MM.1S (cell line): Measurements from ENCODE around the gene TBL1X.

Experiments
- EZH2 ChIP-seq: fragments of 300-600 bp; sonication (generic); optimal IDR thresholded peaks from 2 replicates; pipeline ENCODE3; 2017; ENCODE audit warnings: low read depth, mild to moderate bottlenecking, antibody characterized with exemption, low read length, mixed read lengths
- EZH2phosphoT487 ChIP-seq: fragments of 300-600 bp; sonication (generic); IDR thresholded peaks from 2 replicates; pipeline ENCODE4 v1.6.1; 2018; ENCODE audit warnings: antibody characterized with exemption, low read length
- TF ChIP-seq, protein P1 (sequence below): fragments of 300-600 bp; sonication (generic); IDR thresholded peaks from 2 replicates; pipeline ENCODE4 v1.5.1; 2016; ENCODE audit warnings: antibody characterized with exemption, low read length, mixed read lengths

DNA sequence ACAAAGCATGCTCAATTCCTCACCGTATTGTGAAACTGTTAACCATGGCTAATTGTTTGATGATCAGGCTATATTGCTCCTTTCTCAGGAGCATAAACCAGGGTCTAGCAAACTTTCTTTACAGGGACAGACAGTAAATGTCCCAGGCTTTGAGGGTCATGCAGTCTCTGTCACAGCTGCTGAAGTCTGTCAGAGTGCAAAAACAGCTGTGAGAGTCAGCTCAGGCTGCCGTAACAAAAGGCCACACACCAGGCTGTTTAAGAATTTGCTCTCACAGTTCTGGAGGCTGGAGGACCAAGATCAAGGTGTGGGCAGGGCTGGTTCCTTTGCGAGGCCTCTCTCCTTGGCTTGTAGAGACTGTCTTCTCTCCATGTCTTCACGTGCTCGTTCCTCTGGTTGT, 225.2 kb downstream of the TBL1X start:
- TF ChIP-seq, protein P1, sequence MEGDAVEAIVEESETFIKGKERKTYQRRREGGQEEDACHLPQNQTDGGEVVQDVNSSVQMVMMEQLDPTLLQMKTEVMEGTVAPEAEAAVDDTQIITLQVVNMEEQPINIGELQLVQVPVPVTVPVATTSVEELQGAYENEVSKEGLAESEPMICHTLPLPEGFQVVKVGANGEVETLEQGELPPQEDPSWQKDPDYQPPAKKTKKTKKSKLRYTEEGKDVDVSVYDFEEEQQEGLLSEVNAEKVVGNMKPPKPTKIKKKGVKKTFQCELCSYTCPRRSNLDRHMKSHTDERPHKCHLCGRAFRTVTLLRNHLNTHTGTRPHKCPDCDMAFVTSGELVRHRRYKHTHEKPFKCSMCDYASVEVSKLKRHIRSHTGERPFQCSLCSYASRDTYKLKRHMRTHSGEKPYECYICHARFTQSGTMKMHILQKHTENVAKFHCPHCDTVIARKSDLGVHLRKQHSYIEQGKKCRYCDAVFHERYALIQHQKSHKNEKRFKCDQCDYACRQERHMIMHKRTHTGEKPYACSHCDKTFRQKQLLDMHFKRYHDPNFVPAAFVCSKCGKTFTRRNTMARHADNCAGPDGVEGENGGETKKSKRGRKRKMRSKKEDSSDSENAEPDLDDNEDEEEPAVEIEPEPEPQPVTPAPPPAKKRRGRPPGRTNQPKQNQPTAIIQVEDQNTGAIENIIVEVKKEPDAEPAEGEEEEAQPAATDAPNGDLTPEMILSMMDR: no peak
- TF ChIP-seq EZH2: no peak
- TF ChIP-seq EZH2phosphoT487: no peak
